DND-41 (cell line): ENCODE data around the gene STPG4.

ENCODE experiments used
- CTCF ChIP-seq: IDR thresholded peaks from 2 replicates; pipeline ENCODE4 v1.5.1; 2012; ENCODE audit warnings: borderline replicate concordance, low read length, moderate library complexity, mild to moderate bottlenecking; ENCODE audit not compliant: poor library complexity, severe bottlenecking; ENCODE audit errors: extremely low read depth
- EZH2 ChIP-seq: IDR thresholded peaks from 3 replicates; pipeline ENCODE4 v1.6.1; 2012; ENCODE audit warnings: borderline replicate concordance, low read depth, mild to moderate bottlenecking, moderate library complexity, low read length, inconsistent platforms; ENCODE audit not compliant: severe bottlenecking

GRCh38 chr2:47127862-47128543 lies 27.1 kb downstream of the STPG4 start:
- no peak for TF ChIP-seq EZH2
- peak; percentile 15 for TF ChIP-seq CTCF
